Embryonic facial prominence (tissue), 1 donor: Measurements from ENCODE around the gene MSX1.
"Not testable (repeated sequence)": the region's sequence is repeated elsewhere in the genome, so short reads cannot be mapped to it uniquely, and the experiment has no call there.

Source experiments
- DNase-seq: peaks from one replicate; pipeline ENCODE4 v3.0.0-alpha.2; 2016; ENCODE audit errors: extremely low spot score

Gene MSX1

GRCh38 chr4:4859325-4859798 lies at the start of gene MSX1:
MSX1 (plus strand) TSS chr4:4859665; CDS start chr4:4859900, 235 bp downstream.
- no peak for DNase-seq

- DNase-seq, result no peak
Observed at GRCh38 chr4:4810092-4810774, 49.2 kb upstream of the MSX1 start.

GRCh38 chr4:4810778-4811177 lies 48.7 kb upstream of the MSX1 start:
- DNase-seq, result no peak

DNA sequence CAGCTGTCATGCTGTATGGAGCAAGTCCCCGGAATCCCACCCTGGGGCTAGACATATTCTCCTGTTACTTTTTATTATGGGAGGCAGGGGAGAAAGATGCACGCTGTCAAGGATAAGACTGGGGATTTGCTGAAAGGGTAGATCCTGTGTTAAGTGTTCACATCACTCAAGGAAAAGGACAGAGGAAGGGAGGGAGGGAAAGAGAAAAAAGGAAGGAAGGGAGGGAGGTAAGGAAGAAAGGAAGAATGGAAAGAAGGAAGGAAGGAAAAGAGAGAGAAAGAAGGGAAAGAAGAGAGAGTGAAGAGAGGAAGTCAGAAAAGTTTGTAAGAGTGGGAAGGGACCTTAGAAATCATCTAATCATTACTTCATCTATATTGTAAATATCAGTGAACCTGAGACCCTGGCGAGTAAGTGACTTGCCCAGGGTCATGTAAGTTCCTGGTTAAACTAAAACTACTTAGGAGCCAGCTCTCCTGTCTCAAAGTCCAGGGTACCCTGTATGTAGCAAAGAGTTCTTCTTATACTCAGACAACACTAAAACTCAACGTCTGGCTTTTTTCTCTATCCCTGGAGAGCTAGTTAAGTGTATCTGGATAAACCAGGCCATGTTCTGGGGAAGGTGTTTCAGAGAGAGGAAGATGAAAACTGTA lies 47.2 kb upstream of the MSX1 start:
- DNase-seq, result no peak

GRCh38 chr4:4818415-4819212 lies 40.9 kb upstream of the MSX1 start:
- DNase-seq, result no peak

DNA sequence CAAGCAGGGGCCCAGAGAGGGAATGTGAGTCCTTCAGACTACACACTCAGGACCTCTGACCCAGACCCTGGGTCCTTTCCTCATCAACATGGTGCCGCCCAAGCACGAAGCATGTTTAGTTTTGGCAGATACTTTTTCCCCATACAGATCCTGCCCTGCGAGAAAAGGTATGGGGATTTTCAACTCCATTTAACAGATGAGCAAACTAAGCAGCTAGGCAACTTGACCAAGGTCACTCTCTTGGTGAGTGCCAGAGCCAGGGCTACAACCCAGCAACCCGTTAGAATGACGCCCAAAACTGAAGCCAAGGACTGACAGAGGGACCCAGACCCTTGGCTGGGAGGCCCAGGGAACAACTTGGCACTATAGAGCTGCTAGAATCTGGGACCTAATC lies 40.3 kb upstream of the MSX1 start:
- DNase-seq, result no peak

DNA sequence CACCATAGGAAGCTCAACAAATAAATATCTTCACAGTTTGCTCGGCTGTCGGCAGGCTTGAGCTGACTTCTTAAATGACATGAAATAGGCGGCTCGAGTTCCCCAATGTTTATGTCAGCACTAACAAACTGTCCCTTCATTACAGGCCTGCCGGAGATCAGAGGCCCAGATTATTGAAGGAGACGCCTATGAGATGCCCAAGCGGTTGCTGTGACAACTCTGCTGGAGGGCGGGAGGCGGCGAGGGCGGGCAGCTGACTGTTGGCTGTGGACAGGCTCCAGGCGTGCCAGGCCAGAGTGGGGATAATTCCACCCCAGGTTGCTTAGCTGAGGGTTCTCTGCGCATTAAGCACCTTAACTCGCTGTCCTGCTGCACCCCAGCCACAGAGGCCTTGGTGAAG lies 39.2 kb upstream of the MSX1 start:
- no peak for DNase-seq

DNA sequence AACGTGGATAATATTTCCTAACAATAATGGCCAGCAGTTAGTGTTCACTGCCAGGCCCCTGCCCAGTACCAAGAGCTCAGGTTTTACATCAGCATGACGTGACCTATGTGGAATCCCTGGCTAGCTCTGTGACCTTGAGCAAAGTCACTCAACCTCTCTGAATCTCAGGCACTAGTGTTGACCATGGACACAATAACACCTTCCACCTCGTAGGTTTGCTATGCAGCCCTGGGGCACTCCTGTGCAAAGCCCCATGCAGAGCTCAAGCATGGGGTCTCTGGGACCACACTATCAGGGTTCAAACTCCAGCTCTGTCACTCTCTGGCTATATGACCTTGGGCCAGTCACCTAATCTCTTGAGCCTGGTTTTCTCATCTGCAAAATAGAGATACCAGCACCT lies 38.7 kb upstream of the MSX1 start:
- DNase-seq, result no peak

GRCh38 chr4:4821577-4821976 lies 37.9 kb upstream of the MSX1 start:
- DNase-seq, result no peak

DNA sequence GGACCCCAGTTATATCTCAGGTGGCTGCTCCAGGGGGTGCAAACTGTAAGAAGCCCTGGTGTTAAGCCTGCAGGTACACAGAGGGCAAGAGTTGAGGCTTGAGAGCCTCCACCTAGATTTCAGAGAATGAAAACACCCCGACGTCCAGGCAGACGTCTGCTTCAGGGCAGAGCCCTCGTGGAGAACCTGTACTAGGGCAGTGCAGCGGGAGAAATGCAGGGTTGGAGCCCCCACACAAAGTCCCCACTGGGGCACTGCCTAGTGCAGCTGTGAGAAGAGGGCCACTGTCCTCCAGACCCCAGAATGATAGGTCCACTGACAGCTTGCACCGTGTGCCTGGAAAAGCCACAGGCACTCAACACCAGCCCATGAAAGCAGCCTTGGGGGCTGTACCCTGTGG lies 37.2 kb upstream of the MSX1 start:
- not testable (repeated sequence) for DNase-seq

- DNase-seq, result no peak
Observed at GRCh38 chr4:4823621-4824162, 35.8 kb upstream of the MSX1 start.

GRCh38 chr4:4824232-4824631 lies 35.2 kb upstream of the MSX1 start:
- DNase-seq, result no peak

- no peak for DNase-seq
Observed at GRCh38 chr4:4825431-4825830, 34.0 kb upstream of the MSX1 start.

DNA sequence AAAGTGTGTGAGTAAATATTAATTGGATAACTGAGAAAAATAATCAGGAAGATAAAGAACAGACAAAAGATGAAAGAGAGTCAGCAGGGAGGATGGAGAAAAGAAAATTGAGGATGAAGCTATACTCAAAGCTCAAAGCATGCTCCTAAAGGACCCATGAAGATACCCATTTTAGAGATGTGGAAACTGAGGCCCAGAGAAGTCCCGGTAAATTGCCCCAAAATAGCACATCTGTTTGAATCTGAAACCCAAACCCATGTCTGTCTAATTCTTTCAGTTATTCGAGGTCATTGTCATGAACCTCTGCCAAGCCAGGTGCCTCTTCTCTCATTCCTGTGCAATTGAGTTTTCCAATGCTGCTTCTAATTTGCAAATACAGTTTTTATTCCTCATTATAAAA lies 29.6 kb upstream of the MSX1 start:
- DNase-seq, result no peak

DNA sequence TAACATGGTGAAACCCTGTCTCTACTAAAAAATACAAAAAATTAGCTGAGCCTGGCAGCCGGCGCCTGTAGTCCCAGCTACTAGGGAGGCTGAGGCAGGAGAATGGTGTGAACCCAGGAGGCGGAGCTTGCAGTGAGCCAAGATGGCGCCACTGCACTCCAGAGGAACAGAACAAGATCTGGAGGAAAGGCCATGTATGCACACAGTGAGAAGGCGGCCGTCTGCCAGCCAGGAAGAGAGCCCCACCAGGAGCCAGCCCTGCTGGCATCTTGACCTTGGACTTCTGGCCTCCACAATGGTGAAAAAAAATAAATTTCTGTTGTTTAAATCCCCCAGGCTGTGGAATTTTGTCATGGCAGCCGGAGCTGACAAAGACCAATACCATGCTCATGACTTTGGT lies 28.2 kb upstream of the MSX1 start:
- DNase-seq, result no peak

DNA sequence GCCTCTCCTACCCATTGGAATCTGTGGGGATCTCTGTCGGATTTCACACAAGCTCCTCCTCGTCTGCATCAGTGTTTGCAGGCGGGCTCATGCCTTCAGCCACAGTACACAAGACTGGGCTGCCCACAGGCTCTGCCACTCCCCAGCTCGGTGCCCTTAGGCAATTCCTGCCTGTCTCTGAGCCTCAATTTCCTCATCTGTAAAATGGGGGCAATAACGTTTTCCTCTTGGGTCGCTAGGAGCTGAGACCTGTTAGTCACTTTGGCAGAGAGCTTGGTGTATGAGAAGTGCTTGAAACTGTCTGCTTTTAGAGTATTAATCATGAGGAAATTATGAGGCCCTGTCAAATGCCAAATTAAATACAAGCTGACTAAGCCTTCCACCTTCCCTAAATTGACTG lies 27.6 kb upstream of the MSX1 start:
- DNase-seq, result no peak

DNA sequence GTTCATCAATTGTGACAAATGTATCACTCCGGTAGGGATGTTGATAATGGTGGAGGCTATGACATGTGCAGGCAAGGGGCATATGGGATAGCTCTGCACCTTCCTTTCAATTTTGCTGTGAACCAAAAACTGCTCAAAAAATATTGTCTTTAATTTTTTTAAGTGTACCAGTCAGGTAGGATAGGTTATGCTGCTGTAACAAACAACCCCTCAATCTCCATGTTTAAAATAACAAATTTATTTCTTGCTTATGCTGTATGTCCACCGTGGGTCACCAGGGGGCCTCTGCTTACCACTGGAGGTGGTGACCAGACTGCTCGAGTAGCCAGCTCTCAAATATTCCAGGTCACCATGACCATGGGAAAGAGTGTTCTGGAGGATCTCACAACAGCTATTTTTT lies 23.4 kb upstream of the MSX1 start:
- DNase-seq, result no peak

GRCh38 chr4:4837316-4837715 lies 22.1 kb upstream of the MSX1 start:
- no peak for DNase-seq

DNA sequence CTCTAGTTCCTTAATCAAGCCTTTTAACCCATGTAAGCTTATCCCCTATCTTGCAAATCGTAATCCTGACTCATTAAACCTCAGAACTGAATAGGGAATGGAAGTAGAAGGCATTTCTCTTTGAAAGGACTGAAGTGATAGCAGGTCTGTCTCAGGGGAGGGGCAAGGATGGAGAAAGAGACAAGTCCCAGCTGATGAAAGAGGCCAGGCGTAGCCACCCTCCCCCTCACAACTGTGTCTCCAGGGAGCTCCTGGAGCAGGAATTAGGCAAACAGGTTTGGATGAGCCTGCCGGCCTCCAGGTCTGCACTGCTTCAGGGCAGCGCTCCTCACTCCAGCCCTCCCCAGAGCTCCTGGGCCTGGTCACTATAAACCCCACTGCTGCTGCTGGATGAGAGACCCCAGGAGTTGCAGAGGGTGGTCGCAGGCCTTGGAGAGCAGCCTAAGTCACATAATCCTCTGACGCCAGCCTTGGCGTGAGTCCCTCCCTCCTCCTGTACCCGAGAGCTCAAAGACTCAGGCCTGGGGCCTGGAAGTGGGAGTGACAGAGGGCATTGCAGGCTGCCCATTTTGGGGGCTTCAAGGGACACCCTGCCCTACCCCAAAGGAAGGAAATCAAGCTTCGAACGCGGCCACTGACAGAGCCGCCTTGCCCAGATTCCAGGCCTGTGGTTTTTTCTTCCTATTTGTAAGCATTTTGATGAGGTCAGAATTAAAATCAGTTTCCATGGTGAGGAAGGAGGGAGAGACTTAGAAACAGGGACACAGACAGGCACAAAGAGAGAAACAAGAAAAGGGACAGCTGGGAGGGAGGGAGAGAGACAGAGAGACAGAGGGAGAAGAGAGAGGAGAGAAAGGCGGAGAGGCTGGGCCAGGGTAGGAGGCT lies 21.2 kb upstream of the MSX1 start:
- DNase-seq, result peak; percentile 70

DNA sequence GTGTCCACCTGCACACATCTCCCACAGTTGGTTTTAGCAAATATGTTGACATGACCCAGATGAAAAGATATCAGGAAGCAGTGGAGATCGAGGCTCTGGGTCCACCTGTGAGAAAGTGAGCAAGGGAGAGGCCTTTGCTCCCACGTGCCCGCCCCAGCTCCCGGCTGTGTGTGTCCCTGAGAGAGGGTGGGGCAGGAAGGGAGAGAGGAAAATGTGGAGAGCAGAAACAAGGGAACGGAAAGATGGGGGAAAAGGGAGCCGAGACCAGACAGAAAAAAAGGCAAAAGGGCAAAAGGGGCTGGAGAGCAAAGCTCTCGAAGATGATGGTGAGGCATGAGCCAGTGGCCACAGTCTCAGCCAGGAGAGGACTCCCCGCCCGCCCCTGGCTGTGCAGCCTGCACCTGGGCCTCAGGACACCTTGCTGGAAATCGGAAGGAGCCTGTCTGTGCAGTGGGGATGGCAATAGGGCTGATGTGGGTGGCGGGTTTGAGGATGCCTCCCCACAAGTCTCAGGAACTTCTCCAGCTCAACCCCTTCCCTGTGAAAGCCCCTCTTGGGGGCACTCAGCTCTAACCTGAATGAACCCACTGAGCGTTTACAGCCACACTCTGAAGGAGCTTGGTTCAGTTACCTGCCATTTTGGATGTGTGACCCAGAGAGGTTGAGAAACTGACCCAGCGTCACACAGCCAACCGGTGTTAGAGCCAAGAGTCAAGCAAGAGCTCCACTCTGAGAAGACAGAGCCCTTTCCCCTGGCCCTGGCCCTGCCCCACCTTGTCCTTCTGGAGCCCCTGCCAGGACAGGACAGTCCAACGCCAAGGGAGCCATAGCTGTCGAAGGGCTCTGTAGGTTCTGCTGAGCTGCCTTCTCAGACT lies 20.3 kb upstream of the MSX1 start:
- no peak for DNase-seq

DNA sequence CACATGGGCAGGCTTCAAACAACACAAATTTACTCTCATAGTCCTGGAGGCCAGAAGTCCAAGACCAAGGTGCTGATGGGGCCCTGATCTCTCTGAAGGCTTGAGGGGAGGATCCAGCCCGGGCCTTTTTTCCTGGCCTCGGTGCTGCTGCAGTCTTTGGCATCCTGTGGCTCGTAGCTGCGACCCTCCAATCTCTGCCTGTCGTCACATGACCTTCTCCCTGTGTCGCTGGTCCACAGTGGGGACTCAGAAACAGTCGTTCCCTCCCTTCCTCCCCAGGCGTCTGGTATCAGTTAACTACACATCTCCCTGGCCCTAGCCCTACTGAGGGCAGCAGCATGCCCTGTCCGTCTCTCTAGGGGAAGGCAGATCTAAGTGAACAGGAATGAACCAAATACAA lies 19.1 kb upstream of the MSX1 start:
- no peak for DNase-seq
